ENCODE results near the gene PDE4C.

DNA sequence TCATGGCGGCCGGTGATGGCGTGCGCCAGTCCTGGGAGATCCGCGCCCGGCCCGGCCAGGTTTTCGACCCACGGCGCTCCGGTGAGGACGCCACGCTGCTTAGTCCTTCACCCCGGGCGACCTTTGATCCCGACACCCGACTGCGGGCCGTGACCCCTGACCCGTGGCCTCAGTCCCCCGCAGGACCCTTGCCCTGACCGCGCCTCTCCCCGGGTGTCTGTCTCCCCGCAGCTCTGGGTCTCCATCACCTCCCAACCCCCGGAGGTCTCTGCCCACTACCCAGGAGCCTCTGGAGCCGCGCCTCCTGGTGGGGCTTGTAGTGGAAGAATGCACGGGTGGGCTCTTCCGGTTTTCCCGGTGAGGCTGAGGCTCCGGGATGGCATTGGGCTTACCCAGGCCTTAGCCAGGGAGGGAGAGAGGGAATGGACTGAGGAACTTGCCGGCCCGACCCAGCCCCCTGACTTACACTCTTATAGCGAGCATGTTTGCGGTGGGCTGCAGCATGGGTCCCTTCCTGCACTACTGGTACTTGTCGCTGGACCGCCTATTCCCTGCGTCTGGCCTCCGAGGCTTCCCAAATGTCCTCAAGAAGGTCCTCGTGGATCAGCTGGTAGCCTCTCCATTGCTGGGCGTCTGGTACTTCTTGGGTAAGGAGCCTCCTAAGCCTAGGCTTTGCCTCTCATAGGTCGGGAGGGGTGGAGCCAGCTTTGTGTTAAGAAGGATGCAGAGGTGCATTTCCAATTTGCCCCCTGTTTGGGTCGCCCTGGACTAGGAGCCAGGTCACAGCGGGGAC is 32.7 kb downstream of the PDE4C start:
- TF ChIP-seq, protein P1, sequence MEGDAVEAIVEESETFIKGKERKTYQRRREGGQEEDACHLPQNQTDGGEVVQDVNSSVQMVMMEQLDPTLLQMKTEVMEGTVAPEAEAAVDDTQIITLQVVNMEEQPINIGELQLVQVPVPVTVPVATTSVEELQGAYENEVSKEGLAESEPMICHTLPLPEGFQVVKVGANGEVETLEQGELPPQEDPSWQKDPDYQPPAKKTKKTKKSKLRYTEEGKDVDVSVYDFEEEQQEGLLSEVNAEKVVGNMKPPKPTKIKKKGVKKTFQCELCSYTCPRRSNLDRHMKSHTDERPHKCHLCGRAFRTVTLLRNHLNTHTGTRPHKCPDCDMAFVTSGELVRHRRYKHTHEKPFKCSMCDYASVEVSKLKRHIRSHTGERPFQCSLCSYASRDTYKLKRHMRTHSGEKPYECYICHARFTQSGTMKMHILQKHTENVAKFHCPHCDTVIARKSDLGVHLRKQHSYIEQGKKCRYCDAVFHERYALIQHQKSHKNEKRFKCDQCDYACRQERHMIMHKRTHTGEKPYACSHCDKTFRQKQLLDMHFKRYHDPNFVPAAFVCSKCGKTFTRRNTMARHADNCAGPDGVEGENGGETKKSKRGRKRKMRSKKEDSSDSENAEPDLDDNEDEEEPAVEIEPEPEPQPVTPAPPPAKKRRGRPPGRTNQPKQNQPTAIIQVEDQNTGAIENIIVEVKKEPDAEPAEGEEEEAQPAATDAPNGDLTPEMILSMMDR (IDR thresholded peaks at IDR 0.05; ENCODE audit: low read depth, low read length): no peak
- TF ChIP-seq POLR2A (IDR thresholded peaks at IDR 0.05; ENCODE audit: extremely low read depth, insufficient read length) (no peak), MYC (IDR thresholded peaks at IDR 0.05; ENCODE audit: low read depth, low read length) (no peak)
